CD4-positive, alpha-beta T cell (primary cell): ENCODE data around the gene PRDM16. TPM values are rescaled to one million over a fixed set of nuclear protein-coding genes. Genes with fewer than 3 reads are reported as not detected.

Source experiments
- ATAC-seq: fragments of 200-7000 bp; cut with Tn5 transposase; one replicate; pipeline ENCODE4 v1.10.0; 2022; ENCODE audit warnings: mild to moderate bottlenecking; ENCODE audit not compliant: poor library complexity
- CTCF ChIA-PET: fragments of 350-600 bp; sonication (Branson Sonifier 250); formaldehyde crosslinking; loops from one replicate; lab custom pipeline; 2021; ENCODE audit warnings: antibody characterized with exemption, inconsistent platforms; lab: Charles Lee
- POLR2A ChIA-PET: fragments of 350-600 bp; sonication (Branson Sonifier 250); formaldehyde crosslinking; loops from one replicate; lab custom pipeline; 2021; ENCODE audit warnings: antibody characterized with exemption, inconsistent platforms; lab: Charles Lee
- DNase-seq, 14 experiments: peaks; one replicate each; pipeline ENCODE4 v3.0.0-alpha.2; 2013 to 2020; ENCODE audit warnings: mixed read lengths in 2 of 14
- H3K27ac ChIP-seq, 2 donors: one replicate each; pipeline versions ENCODE4 v1.5.1 to v1.7.0; 2013; ENCODE audit warnings: low read length in 2 of 2, low read depth in 1 of 2, mild to moderate bottlenecking in 1 of 2
- H3K27me3 ChIP-seq, 2 experiments: 1 replicate in 1 of 2; 2 replicates in 1 of 2; pipeline versions ENCODE4 v1.6.1 to v1.7.0; 2013; ENCODE audit warnings: low read length in 2 of 2, control low read depth in 1 of 2, mild to moderate bottlenecking in 1 of 2, moderate library complexity in 1 of 2; ENCODE audit not compliant: insufficient read depth in 2 of 2, control insufficient read depth in 1 of 2
- H3K36me3 ChIP-seq: one replicate; pipeline ENCODE4 v1.6.1; 2013; ENCODE audit warnings: low read length, control low read depth; ENCODE audit not compliant: insufficient read depth
- H3K4me1 ChIP-seq: one replicate; pipeline ENCODE4 v1.6.1; 2013; ENCODE audit warnings: low read length, control low read depth; ENCODE audit not compliant: insufficient read depth
- H3K4me3 ChIP-seq: one replicate; pipeline ENCODE4 v1.5.1; 2013; ENCODE audit warnings: mild to moderate bottlenecking, low read length, moderate library complexity
- H3K9me3 ChIP-seq, 2 experiments: 1 replicate in 1 of 2; 2 replicates in 1 of 2; pipeline versions ENCODE4 v1.6.1 to v1.7.0; 2013; ENCODE audit warnings: low read length in 2 of 2, mild to moderate bottlenecking in 2 of 2, control low read depth in 1 of 2, moderate library complexity in 1 of 2; ENCODE audit not compliant: control insufficient read depth in 1 of 2, insufficient read depth in 1 of 2
- H3K27ac Mint-ChIP-seq: one replicate; pipeline ENCODE4 v1.8.0; 2020; ENCODE audit warnings: mixed read lengths
- H3K27me3 Mint-ChIP-seq: one replicate; pipeline ENCODE4 v1.8.0; 2021; ENCODE audit warnings: mixed read lengths
- H3K36me3 Mint-ChIP-seq: one replicate; pipeline ENCODE4 v1.8.0; 2021; ENCODE audit warnings: low read depth, mixed read lengths
- H3K4me1 Mint-ChIP-seq: one replicate; pipeline ENCODE4 v1.8.0; 2021; ENCODE audit warnings: low read depth, mixed read lengths
- H3K4me3 Mint-ChIP-seq: one replicate; pipeline ENCODE4 v1.8.0; 2020; ENCODE audit warnings: mild to moderate bottlenecking, mixed read lengths
- H3K9me3 Mint-ChIP-seq: one replicate; pipeline ENCODE4 v1.8.0; 2020; ENCODE audit warnings: mixed read lengths
- intact Hi-C, 2 experiments: fragments of 100-400 bp; cut with DNase I in 1 of 2; cut with micrococcal nuclease in 1 of 2; formaldehyde crosslinking; loops; one replicate each; pipeline versions ENCODE4 v1.15.1 to v1.9.0; 2023 to 2025; cut with DNase I, micrococcal nuclease
- total RNA-seq, 174 experiments: library from RNA in 2 of 174; stranded (reverse) in 2 of 174; gene quantifications; one replicate each; pipeline ENCODE4 v1.2.3 and lab custom pipeline; 2021 to 2026
- TF ChIP-seq, protein P1 (sequence below): fragments of 200-600 bp; IDR thresholded peaks from one replicate; pipeline ENCODE4 v1.8.0; 2022; ENCODE audit warnings: antibody characterized with exemption, mild to moderate bottlenecking

The PRDM16 gene
- total RNA-seq, 2 experiments from 2014 or later, result not detected

DNA sequence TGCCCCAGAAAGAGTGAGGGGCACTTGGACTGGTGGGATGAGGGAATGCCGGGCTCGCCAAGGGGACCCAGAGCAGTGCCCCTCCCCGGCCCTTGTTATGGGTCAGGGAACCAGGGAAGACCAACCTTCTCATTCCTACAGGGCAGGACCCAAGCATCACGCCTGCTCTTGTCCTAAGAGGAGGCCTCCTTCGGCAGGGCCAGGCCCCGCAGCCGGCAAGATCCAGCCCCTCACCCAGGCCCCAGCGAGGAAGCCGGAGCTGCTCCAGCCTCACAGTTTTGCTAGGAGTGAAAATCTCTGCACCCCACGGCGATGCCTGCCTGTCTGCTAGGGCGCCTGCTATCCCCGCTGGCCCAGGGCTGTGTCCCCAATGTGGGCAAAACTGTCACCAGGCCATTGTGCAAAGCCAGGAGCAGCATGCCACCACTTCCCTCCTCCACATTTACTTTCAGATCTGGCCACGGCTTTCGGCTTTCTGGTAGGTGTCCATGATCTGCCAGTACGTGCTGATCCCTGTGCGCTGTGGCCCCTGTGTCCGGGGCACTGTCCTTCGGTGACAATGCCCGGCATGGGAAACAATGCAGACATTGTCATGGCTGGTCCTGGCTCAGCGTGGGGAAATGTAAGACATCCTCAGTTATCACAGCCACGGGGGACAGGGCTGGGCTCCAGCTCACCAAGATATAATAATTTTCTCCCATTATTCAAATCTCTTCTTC is 38.2 kb upstream of the PRDM16 start:
- TF ChIP-seq, protein P1, sequence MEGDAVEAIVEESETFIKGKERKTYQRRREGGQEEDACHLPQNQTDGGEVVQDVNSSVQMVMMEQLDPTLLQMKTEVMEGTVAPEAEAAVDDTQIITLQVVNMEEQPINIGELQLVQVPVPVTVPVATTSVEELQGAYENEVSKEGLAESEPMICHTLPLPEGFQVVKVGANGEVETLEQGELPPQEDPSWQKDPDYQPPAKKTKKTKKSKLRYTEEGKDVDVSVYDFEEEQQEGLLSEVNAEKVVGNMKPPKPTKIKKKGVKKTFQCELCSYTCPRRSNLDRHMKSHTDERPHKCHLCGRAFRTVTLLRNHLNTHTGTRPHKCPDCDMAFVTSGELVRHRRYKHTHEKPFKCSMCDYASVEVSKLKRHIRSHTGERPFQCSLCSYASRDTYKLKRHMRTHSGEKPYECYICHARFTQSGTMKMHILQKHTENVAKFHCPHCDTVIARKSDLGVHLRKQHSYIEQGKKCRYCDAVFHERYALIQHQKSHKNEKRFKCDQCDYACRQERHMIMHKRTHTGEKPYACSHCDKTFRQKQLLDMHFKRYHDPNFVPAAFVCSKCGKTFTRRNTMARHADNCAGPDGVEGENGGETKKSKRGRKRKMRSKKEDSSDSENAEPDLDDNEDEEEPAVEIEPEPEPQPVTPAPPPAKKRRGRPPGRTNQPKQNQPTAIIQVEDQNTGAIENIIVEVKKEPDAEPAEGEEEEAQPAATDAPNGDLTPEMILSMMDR, result no peak
- H3K9me3 ChIP-seq, result peaks cover 0 to 10% of the 10 kb centered on the region in 2 experiments
- POLR2A ChIA-PET, result no interaction called here
- H3K4me1 ChIP-seq, result peaks cover 31% of the 10 kb centered on the region
- Mint-ChIP-seq H3K4me1 (peaks cover 35% of the 10 kb centered on the region), H3K4me3 (no peak overlapping the region), H3K27me3 (no peaks in the 10 kb centered on the region), H3K36me3 (no peaks in the 10 kb centered on the region), H3K27ac (peak overlapping the region; percentile 36), H3K9me3 (no peaks in the 10 kb centered on the region)
- DNase-seq, result peak in 1 of 14 experiments; percentile 28
- CTCF ChIA-PET, result no interaction called here
- H3K36me3 ChIP-seq, result no peaks in the 10 kb centered on the region
- intact Hi-C loops, result no loop called here
- H3K27ac ChIP-seq, result no peak overlapping the region
- H3K27me3 ChIP-seq, result peaks cover 0 to 2% of the 10 kb centered on the region in 2 experiments
- no peak overlapping the region for H3K4me3 ChIP-seq
- no peak for ATAC-seq

DNA sequence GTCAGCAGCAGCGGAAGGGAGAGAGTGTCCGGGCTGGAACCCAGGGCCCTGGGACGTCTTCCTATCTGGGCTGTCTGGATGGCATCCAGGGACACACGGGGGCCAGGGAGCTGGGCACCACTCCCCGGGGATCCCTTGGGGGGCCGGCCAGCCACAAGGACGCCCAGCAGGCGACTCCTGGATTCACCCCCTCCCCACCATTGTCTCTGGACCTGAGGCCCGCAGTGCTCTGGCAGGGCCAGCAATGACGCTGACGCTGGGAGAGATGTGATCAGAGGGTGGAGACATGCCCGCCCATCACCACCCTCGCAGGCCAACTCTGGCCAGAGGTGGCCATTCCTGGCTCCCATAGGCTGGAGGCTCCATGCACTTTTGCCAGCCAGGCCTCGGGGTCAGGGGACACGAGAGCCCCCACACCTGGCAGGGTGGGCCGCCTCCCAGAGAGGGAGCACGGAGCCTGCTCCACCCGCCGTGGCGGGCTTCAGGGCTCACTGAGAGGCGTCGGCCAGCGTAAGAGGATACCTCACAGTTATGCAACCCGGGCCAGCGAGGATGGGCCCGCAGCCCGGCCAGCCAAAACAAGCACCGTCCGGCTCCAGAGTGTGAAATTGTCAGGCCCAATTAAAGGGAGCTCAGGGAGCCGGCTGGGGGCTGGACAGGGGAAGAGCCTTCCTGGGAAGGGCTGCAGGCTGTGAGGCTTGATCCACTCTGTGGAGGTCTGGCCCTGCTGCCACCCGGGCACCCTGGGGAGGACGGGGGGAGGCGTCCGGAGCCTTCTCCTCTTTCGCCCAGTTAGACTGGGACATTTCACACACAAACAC is 37.4 kb upstream of the PRDM16 start:
- H3K9me3 ChIP-seq, result peaks cover 0 to 9% of the 10 kb centered on the region in 2 experiments
- Mint-ChIP-seq H3K27ac (peak overlapping the region; percentile 97), H3K27me3 (no peaks in the 10 kb centered on the region), H3K4me3 (no peak overlapping the region), H3K9me3 (no peaks in the 10 kb centered on the region), H3K4me1 (peaks cover 37% of the 10 kb centered on the region), H3K36me3 (no peaks in the 10 kb centered on the region)
- H3K27me3 ChIP-seq, result peaks cover 0 to 2% of the 10 kb centered on the region in 2 experiments
- peaks cover 31% of the 10 kb centered on the region for H3K4me1 ChIP-seq
- ChIA-PET POLR2A (no interaction called here), CTCF (no interaction called here)
- intact Hi-C loops, result no loop called here
- H3K36me3 ChIP-seq, result no peaks in the 10 kb centered on the region
- no peak for DNase-seq
- no peak for ATAC-seq
- no peak overlapping the region for H3K4me3 ChIP-seq
- TF ChIP-seq, protein P1, result no peak
- H3K27ac ChIP-seq, result no peak overlapping the region

DNA sequence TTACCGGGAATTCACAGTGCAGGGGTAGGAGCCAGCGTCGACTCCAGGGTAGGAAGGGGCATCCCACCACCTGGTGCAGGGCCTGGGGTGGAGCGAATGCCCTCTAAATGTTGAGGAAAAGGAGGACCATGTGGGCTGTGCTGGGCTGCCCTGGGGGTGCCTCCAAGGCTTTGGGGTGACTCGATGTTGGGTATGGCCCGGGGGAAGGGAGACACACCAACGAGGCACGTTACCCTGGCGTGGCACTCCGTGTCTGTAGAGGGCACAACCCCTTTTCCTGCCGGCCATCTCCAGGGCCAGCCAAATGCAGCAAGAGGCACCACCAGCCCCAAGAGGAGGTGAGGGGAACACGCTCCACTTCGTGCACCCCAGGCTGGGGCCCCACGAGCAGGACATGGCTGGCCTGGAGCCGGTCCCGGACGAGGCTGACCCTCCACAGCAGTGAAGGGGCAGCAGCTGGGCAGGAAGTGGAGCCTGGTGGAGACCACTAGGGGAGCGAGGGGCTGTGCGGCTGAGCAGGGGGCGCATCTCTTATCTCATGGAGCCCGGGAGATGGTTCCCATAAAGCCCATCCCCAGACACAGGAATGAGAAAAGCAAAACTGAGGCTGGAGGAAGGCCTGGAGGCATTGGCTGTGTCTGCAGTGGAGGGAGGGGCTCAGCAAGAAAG is 36.5 kb upstream of the PRDM16 start:
- Mint-ChIP-seq H3K27ac (peak overlapping the region; percentile 97), H3K4me3 (peak overlapping the region; percentile 81), H3K36me3 (no peaks in the 10 kb centered on the region), H3K27me3 (no peaks in the 10 kb centered on the region), H3K4me1 (peaks cover 37% of the 10 kb centered on the region), H3K9me3 (no peaks in the 10 kb centered on the region)
- no peak overlapping the region for H3K4me3 ChIP-seq
- TF ChIP-seq, protein P1, result no peak
- ChIA-PET CTCF (no interaction called here), POLR2A (interaction anchor here (0.7 kb wide), 1 partner anchor 481 kb away, joined by 3 read pairs; no protein-coding TSS in a partner anchor)
- ATAC-seq, result peak; percentile 4
- H3K27ac ChIP-seq, result no peak overlapping the region
- H3K36me3 ChIP-seq, result no peaks in the 10 kb centered on the region
- H3K9me3 ChIP-seq, result peaks cover 0 to 3% of the 10 kb centered on the region in 2 experiments
- H3K27me3 ChIP-seq, result peaks cover 0 to 2% of the 10 kb centered on the region in 2 experiments
- intact Hi-C loops, result no loop called here
- peaks cover 31% of the 10 kb centered on the region for H3K4me1 ChIP-seq
- DNase-seq, result peak in 1 of 14 experiments; percentile 33
